Gastroesophageal sphincter (tissue), 3 donors: ENCODE results near the gene ACACB.
A peak's percentile ranks its signal among the peaks of the same experiment; 100 is the strongest.

Source experiments
- CTCF ChIP-seq, 4 experiments: fragments of 200-600 bp in 2 of 4; fragments of 450-650 bp in 2 of 4; sonication (generic) in 1 of 4; IDR thresholded peaks; one replicate each; pipeline ENCODE4 v1.5.1; 2017 to 2019; ENCODE audit warnings: antibody characterized with exemption in 4 of 4, mild to moderate bottlenecking in 2 of 4, moderate library complexity in 2 of 4
- EP300 ChIP-seq: sonication (generic); formaldehyde crosslinking; IDR thresholded peaks from one replicate; pipeline ENCODE4 v1.6.1; 2017; ENCODE audit warnings: antibody characterized with exemption, mild to moderate bottlenecking
- POLR2A ChIP-seq, 2 donors: fragments of 450-650 bp; IDR thresholded peaks; one replicate each; pipeline ENCODE4 v1.6.1; 2017; ENCODE audit warnings: antibody characterized with exemption in 2 of 2, mild to moderate bottlenecking in 2 of 2, moderate library complexity in 1 of 2
- POLR2AphosphoS5 ChIP-seq: sonication (generic); formaldehyde crosslinking; IDR thresholded peaks from one replicate; pipeline ENCODE4 v1.6.1; 2017; ENCODE audit warnings: antibody characterized with exemption

- no peak for TF ChIP-seq CTCF (IDR thresholded peaks at IDR 0.05)
- TF ChIP-seq EP300, result no peak
- peak; percentile 7 for TF ChIP-seq POLR2AphosphoS5
- TF ChIP-seq POLR2A (IDR thresholded peaks at IDR 0.05), result no peak
Measured at GRCh38 chr12:109153821-109154441, 37.5 kb downstream of the ACACB start.
